Endothelial cell of umbilical vein (primary cell): Measurements from ENCODE around the gene RIC8A.

ENCODE experiments used
- EZH2 ChIP-seq: IDR thresholded peaks from 2 replicates; pipeline ENCODE4 v1.6.1; 2012; ENCODE audit warnings: borderline replicate concordance, low read depth, mild to moderate bottlenecking, moderate library complexity, low read length, inconsistent platforms; ENCODE audit not compliant: severe bottlenecking
- FOS ChIP-seq: IDR thresholded peaks from 2 replicates; pipeline ENCODE4 v1.6.1; 2011; ENCODE audit warnings: mild to moderate bottlenecking, low read length, moderate library complexity, borderline replicate concordance; ENCODE audit not compliant: insufficient read depth
- JUN ChIP-seq: IDR thresholded peaks from 2 replicates; pipeline ENCODE4 v1.6.1; 2011; ENCODE audit warnings: borderline replicate concordance, low read depth; ENCODE audit not compliant: insufficient read length, insufficient read depth
- MAX ChIP-seq: IDR thresholded peaks from 2 replicates; pipeline ENCODE4 v1.6.1; 2011; ENCODE audit not compliant: insufficient read depth, insufficient read length
- MYC ChIP-seq: IDR thresholded peaks from one replicate; pipeline ENCODE4 v1.6.1; 2011; ENCODE audit warnings: mild to moderate bottlenecking, low read depth, low read length
- POLR2A ChIP-seq: IDR thresholded peaks from 2 replicates; pipeline ENCODE4 v1.6.1; 2012; ENCODE audit warnings: low read depth, mild to moderate bottlenecking, control low read depth, low read length
- POLR2AphosphoS5 ChIP-seq: IDR thresholded peaks from 2 replicates; pipeline ENCODE4 v1.6.1; 2012; ENCODE audit warnings: low read depth, mild to moderate bottlenecking, control low read depth, low read length, moderate library complexity; ENCODE audit not compliant: insufficient read depth
- TF ChIP-seq, protein P1 (sequence below), 2 donors: IDR thresholded peaks; 1 replicate in 1 of 2; 2 replicates in 1 of 2; pipeline ENCODE4 v1.5.1; 2011; ENCODE audit warnings: low read length in 2 of 2, mild to moderate bottlenecking in 2 of 2, moderate library complexity in 2 of 2, control low read depth in 1 of 2, inconsistent platforms in 1 of 2, low read depth in 1 of 2; ENCODE audit not compliant: insufficient read depth in 1 of 2; ENCODE audit errors: extremely low read depth in 1 of 2

DNA sequence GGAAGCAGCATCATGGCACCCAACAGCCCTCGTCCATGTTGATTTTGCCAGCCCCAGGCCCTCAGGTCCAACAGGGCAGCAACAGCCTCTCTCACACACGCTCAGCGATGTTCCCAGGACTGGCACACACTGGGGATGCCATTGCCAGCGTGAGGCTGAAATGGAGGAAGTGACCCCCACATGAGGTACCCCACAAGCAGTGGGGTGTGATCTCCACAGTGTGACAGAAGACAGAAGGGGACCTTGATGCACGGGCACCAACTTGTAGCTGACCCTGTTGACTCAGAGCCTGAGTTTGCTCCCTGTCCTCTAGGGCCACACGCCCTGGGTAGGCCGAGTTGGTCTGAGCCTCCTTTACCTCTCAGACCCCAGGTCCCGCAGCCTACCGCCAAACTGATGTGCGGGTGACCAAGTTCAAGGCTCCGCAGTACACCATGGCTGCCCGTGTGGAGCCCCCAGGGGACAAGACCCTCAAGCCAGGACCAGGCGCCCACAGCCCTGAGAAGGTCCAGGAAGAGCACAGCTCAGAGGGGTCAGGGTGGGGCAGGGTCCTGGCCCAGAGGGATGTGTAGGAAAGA is 8.4 kb upstream of the RIC8A start:
- TF ChIP-seq POLR2A = no peak
- TF ChIP-seq MYC = no peak
- TF ChIP-seq, protein P1, sequence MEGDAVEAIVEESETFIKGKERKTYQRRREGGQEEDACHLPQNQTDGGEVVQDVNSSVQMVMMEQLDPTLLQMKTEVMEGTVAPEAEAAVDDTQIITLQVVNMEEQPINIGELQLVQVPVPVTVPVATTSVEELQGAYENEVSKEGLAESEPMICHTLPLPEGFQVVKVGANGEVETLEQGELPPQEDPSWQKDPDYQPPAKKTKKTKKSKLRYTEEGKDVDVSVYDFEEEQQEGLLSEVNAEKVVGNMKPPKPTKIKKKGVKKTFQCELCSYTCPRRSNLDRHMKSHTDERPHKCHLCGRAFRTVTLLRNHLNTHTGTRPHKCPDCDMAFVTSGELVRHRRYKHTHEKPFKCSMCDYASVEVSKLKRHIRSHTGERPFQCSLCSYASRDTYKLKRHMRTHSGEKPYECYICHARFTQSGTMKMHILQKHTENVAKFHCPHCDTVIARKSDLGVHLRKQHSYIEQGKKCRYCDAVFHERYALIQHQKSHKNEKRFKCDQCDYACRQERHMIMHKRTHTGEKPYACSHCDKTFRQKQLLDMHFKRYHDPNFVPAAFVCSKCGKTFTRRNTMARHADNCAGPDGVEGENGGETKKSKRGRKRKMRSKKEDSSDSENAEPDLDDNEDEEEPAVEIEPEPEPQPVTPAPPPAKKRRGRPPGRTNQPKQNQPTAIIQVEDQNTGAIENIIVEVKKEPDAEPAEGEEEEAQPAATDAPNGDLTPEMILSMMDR (IDR thresholded peaks at IDR 0.05; ENCODE audit: extremely low read depth in 1 of 2, insufficient read depth in 1 of 2, low read depth in 1 of 2, low read length in 2 of 2) = no peak
- TF ChIP-seq POLR2AphosphoS5 = no peak
- TF ChIP-seq EZH2 = no peak
- TF ChIP-seq MAX = no peak
- TF ChIP-seq FOS = no peak
- no peak for TF ChIP-seq JUN
